Thyroid gland (tissue), 4 donors: ENCODE results near the gene SIM2. TPM values are rescaled to one million over a fixed set of nuclear protein-coding genes. Genes with fewer than 3 reads are reported as not detected.

Experiments used
- DNase-seq, 2 donors: peaks; one replicate each; pipeline ENCODE4 v3.0.0-alpha.2; 2019
- H3K27ac ChIP-seq, 3 donors: fragments of 200-600 bp; sonication (generic); 1 replicate in 2 of 3; 2 replicates in 1 of 3; pipeline ENCODE4 v1.5.1; 2016 to 2019; ENCODE audit warnings: mild to moderate bottlenecking in 1 of 3, moderate library complexity in 1 of 3
- H3K27me3 ChIP-seq: fragments of 200-600 bp; sonication (generic); one replicate; pipeline ENCODE4 v1.5.1; 2019
- H3K36me3 ChIP-seq, 2 donors: fragments of 200-600 bp; sonication (generic); one replicate each; pipeline ENCODE4 v1.5.1; 2016 to 2019
- H3K4me1 ChIP-seq, 2 donors: fragments of 200-600 bp; sonication (generic); one replicate each; pipeline ENCODE4 v1.5.1; 2017 to 2019
- H3K4me3 ChIP-seq, 3 donors: fragments of 200-600 bp; sonication (generic); replicated peaks in 1 of 3; 1 replicate in 2 of 3; 2 replicates in 1 of 3; pipeline ENCODE4 v1.5.1; 2016; ENCODE audit warnings: mild to moderate bottlenecking in 1 of 3
- H3K9me3 ChIP-seq: fragments of 200-600 bp; sonication (generic); one replicate; pipeline ENCODE4 v1.5.1; 2017
- POLR2A ChIP-seq, 2 donors: fragments of 450-650 bp; IDR thresholded peaks; one replicate each; pipeline ENCODE4 v1.6.1; 2017; ENCODE audit warnings: antibody characterized with exemption in 2 of 2, mild to moderate bottlenecking in 2 of 2, moderate library complexity in 1 of 2
- WGBS, 2 donors: methylation state at CpG; one replicate each; pipeline ENCODE4 v1.1.5; 2017; 5-methylcytosine and 5-hydroxymethylcytosine counted together
- intact Hi-C: fragments of 100-400 bp; cut with DNase I; formaldehyde crosslinking; loops from one replicate; pipeline ENCODE4 v1.15.1; 2023
- total RNA-seq, 4 donors: library from RNA; depleted of rRNA; stranded (reverse); fragments of >200 nt; gene quantifications; one replicate each; pipeline ENCODE4 v1.2.3, GENCODE V29; 2016
- TF ChIP-seq, protein P1 (sequence below), 6 experiments: fragments of 200-600 bp in 3 of 6; fragments of 450-650 bp in 3 of 6; sonication (generic) in 3 of 6; IDR thresholded peaks; one replicate each; pipeline ENCODE4 v1.5.1; 2016 to 2019; ENCODE audit warnings: antibody characterized with exemption in 6 of 6, mild to moderate bottlenecking in 2 of 6, inconsistent platforms in 1 of 6, moderate library complexity in 1 of 6

Gene SIM2
- total RNA-seq, 4 donors from 2014 or later = not detected

DNA sequence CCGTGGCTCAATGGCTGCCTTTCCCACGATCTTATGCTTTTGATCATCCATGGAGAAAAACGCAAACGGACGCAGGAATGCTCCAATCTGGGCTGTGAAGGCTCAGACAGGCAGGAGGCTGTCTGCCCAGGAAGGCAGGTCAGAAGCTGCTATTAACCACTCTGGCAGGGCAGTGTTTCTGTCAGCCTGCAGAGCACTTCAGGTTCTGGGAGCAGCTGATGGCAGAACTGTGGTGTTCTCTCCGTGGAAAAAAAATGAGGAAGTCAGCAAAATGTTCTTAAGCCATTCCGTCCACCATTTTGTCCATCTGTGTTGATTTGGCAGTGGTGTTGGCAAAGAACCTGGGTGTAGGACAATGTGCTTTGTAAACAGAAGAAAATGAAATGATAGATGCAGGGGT is 91.7 kb downstream of the SIM2 start:
- 36 to 47% methylated on average over 7 of the region's 7 CpGs for WGBS, 2 donors
- H3K4me3 ChIP-seq = no peak overlapping the region
- no peaks in the 10 kb centered on the region for H3K4me1 ChIP-seq
- H3K27me3 ChIP-seq = no peaks in the 10 kb centered on the region
- TF ChIP-seq POLR2A (IDR thresholded peaks at IDR 0.05) = no peak
- TF ChIP-seq, protein P1, sequence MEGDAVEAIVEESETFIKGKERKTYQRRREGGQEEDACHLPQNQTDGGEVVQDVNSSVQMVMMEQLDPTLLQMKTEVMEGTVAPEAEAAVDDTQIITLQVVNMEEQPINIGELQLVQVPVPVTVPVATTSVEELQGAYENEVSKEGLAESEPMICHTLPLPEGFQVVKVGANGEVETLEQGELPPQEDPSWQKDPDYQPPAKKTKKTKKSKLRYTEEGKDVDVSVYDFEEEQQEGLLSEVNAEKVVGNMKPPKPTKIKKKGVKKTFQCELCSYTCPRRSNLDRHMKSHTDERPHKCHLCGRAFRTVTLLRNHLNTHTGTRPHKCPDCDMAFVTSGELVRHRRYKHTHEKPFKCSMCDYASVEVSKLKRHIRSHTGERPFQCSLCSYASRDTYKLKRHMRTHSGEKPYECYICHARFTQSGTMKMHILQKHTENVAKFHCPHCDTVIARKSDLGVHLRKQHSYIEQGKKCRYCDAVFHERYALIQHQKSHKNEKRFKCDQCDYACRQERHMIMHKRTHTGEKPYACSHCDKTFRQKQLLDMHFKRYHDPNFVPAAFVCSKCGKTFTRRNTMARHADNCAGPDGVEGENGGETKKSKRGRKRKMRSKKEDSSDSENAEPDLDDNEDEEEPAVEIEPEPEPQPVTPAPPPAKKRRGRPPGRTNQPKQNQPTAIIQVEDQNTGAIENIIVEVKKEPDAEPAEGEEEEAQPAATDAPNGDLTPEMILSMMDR (IDR thresholded peaks at IDR 0.05) = no peak
- intact Hi-C loops = no loop called here
- H3K9me3 ChIP-seq = no peaks in the 10 kb centered on the region
- no peaks in the 10 kb centered on the region for H3K36me3 ChIP-seq
- DNase-seq = peak in 1 of 2 donors; percentile 20
- H3K27ac ChIP-seq = no peak overlapping the region

DNA sequence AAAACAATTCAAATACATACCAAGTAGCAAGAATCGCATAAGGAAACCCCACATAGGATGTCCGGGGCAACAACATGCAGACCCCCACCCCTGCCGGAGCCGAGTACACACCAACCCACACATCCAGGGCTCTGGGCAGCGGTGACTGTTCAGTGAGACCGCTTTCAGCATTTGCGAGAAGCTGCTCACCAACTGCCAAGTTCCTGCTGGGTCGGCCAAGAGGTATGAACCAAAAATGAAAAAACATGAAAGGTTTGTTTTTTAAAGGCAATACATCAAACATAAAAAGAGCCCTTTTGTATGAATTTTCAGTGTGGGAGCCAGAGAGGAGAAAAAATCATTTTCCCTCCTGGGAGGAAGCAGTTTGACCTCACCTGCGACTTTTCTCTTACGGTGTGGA is 92.3 kb downstream of the SIM2 start:
- no peak for DNase-seq
- Histone ChIP-seq H3K9me3 (no peaks in the 10 kb centered on the region), H3K4me1 (no peaks in the 10 kb centered on the region), H3K27ac (no peak overlapping the region), H3K27me3 (no peaks in the 10 kb centered on the region), H3K4me3 (no peak overlapping the region), H3K36me3 (no peaks in the 10 kb centered on the region)
- no peak for TF ChIP-seq POLR2A (IDR thresholded peaks at IDR 0.05)
- TF ChIP-seq, protein P1 (IDR thresholded peaks at IDR 0.05) = no peak
- intact Hi-C loops = no loop called here
- 69 to 83% methylated on average over 10 of the region's 10 CpGs for WGBS, 2 donors

DNA sequence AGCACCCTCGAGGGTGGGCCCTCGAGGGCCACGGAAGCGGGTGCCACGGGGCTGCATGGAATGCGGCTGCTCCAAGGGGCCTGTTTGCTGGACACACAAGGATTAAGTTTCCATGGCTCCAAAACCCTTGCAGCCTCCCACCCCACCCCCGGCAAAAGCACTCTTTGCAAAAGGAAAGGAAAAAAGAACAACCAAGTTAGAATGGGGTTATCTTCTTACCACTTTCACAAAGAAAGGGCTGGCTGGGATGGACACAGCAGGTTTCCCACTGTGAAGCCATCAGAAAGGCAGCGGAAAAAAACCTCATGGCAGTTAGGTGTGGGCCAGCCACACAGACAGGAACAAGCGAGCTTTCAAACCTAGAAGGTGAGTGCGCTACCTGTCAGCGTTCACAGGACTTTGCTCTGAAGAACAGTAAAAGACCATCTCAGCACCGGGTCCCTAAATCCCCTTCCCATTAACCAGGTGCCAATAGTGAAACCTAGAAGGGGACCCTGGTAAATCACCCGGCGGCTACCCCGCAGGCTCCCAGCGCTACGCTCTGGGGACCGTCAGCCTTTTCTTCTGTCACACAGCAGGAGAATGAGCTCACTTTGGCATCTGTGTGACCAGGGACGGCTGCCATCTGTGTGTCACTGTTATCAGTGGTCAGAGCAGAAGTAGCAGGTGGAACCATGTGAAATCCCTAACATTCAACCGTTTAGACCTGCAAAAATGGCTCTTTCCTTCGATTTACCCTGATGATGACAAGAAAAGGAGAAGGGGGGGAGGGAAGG is 93.0 kb downstream of the SIM2 start:
- Histone ChIP-seq H3K4me1 (no peaks in the 10 kb centered on the region), H3K27ac (no peak overlapping the region), H3K9me3 (no peaks in the 10 kb centered on the region), H3K36me3 (no peaks in the 10 kb centered on the region), H3K4me3 (no peak overlapping the region), H3K27me3 (no peaks in the 10 kb centered on the region)
- intact Hi-C loops = no loop called here
- no peak for DNase-seq
- TF ChIP-seq, protein P1 (IDR thresholded peaks at IDR 0.05) = no peak
- TF ChIP-seq POLR2A (IDR thresholded peaks at IDR 0.05) = no peak
- 81 to 82% methylated on average over 21 of the region's 21 CpGs for WGBS, 2 donors

DNA sequence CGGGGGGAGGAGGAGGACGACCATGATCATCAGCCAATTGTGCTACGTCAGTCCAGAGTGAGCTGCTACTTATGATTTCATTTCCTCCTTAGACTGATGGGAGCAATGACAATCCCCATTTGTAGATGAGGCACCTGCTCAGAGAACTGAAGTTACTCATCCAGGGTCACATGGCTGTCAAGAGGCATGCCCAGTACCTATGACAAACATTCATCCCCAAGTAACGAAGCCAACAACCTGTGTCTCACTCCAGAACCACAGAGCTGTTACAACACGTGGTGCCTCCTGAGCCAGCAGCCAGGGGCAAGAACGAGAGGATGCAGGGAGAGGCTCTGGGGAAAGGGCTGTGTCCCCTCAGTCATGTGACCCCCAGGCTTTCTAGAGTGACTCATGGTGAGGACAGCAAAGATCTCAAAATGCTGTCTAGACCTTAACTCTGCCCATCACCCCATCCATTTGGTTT is 93.6 kb downstream of the SIM2 start:
- TF ChIP-seq, protein P1 (IDR thresholded peaks at IDR 0.05) = no peak
- TF ChIP-seq POLR2A (IDR thresholded peaks at IDR 0.05) = no peak
- H3K27ac ChIP-seq = no peak overlapping the region
- no peak for DNase-seq
- 77 to 84% methylated on average over 6 of the region's 6 CpGs for WGBS, 2 donors
- no peaks in the 10 kb centered on the region for H3K27me3 ChIP-seq
- no peaks in the 10 kb centered on the region for H3K9me3 ChIP-seq
- no peak overlapping the region for H3K4me3 ChIP-seq
- intact Hi-C loops = no loop called here
- H3K4me1 ChIP-seq = no peaks in the 10 kb centered on the region
- no peaks in the 10 kb centered on the region for H3K36me3 ChIP-seq

DNA sequence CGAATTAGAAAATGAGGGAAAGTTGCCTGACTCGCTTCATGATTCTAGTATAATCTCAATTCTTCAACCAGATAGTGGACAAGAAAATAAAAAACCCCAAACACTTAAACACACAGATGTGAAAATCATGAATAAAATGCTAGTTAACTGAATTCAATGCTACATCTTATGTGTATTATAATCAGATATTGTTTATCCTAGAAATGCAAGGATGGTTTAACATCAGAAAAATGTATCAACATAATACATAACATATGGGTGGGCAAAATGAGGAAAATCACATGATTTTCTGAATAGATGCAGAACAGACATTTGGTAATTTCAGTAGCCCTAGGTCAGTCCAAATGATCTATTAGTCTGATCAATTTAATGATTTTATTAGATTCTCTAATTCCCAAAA is 97.2 kb downstream of the SIM2 start:
- H3K27me3 ChIP-seq = no peaks in the 10 kb centered on the region
- WGBS, 2 donors = 87 to 92% methylated on average over 2 of the region's 2 CpGs
- intact Hi-C loops = no loop called here
- no peak overlapping the region for H3K27ac ChIP-seq
- H3K4me1 ChIP-seq = no peaks in the 10 kb centered on the region
- no peaks in the 10 kb centered on the region for H3K9me3 ChIP-seq
- H3K36me3 ChIP-seq = no peaks in the 10 kb centered on the region
- DNase-seq = no peak
- no peak for TF ChIP-seq POLR2A (IDR thresholded peaks at IDR 0.05)
- TF ChIP-seq, protein P1 (IDR thresholded peaks at IDR 0.05) = no peak
- H3K4me3 ChIP-seq = no peak overlapping the region
